Loucy (cell line): ENCODE data around the gene RERE.

Experiments
- H2AFZ ChIP-seq: fragments of 200-600 bp; sonication (generic); 2 replicates; pipeline ENCODE4 v1.6.0; 2016; ENCODE audit warnings: antibody characterized with exemption, mild to moderate bottlenecking, low read length, moderate library complexity
- H3F3A ChIP-seq: fragments of 200-600 bp; 2 replicates; pipeline ENCODE4 v1.6.0; 2016; ENCODE audit warnings: antibody characterized with exemption, low read depth, mild to moderate bottlenecking
- H3K27me3 ChIP-seq: fragments of 200-600 bp; sonication (generic); 2 replicates; pipeline ENCODE4 v1.6.1; 2014; ENCODE audit warnings: low read length, mild to moderate bottlenecking; ENCODE audit not compliant: insufficient read depth, poor library complexity, severe bottlenecking
- H3K36me3 ChIP-seq: fragments of 200-600 bp; sonication (generic); 2 replicates; pipeline ENCODE4 v1.6.1; 2016; ENCODE audit warnings: low read length; ENCODE audit not compliant: insufficient read depth
- H3K4me1 ChIP-seq: fragments of 200-600 bp; sonication (generic); 2 replicates; pipeline ENCODE4 v1.5.1; 2014; ENCODE audit warnings: low read length, mild to moderate bottlenecking; ENCODE audit not compliant: insufficient read depth, poor library complexity, severe bottlenecking
- H3K4me2 ChIP-seq: fragments of 200-600 bp; sonication (generic); 2 replicates; pipeline ENCODE4 v1.6.0; 2014; ENCODE audit warnings: antibody characterized with exemption, low read length, low read depth, mild to moderate bottlenecking; ENCODE audit not compliant: poor library complexity, severe bottlenecking
- H3K4me3 ChIP-seq: fragments of 200-600 bp; sonication (generic); 2 replicates; pipeline ENCODE4 v1.5.1; 2014; ENCODE audit warnings: low read length, mild to moderate bottlenecking, mixed read lengths; ENCODE audit not compliant: poor library complexity, severe bottlenecking
- H3K79me2 ChIP-seq: fragments of 200-600 bp; sonication (generic); 2 replicates; pipeline ENCODE4 v1.6.1; 2014; ENCODE audit warnings: low read length; ENCODE audit not compliant: insufficient read depth
- H3K9ac ChIP-seq: fragments of 200-600 bp; sonication (generic); 2 replicates; pipeline ENCODE4 v1.6.0; 2014; ENCODE audit warnings: mild to moderate bottlenecking, low read depth, low read length, moderate library complexity; ENCODE audit not compliant: poor library complexity, severe bottlenecking
- H3K9me2 ChIP-seq: fragments of 200-600 bp; sonication (generic); replicated peaks from 2 replicates; pipeline ENCODE4 v1.6.1; 2016; ENCODE audit warnings: low read depth, low read length, mixed read lengths
- H3K9me3 ChIP-seq: fragments of 200-600 bp; sonication (generic); 2 replicates; pipeline ENCODE4 v1.6.1; 2014; ENCODE audit warnings: mild to moderate bottlenecking, antibody characterized with exemption, low read length, low read depth; ENCODE audit not compliant: insufficient read depth
- H4K20me1 ChIP-seq: fragments of 200-600 bp; sonication (generic); 2 replicates; pipeline ENCODE4 v1.6.0; 2014; ENCODE audit warnings: antibody characterized with exemption, low read length, mild to moderate bottlenecking; ENCODE audit not compliant: insufficient read depth, poor library complexity, severe bottlenecking
- CTCF ChIP-seq: fragments of 200-600 bp; sonication (generic); conservative IDR thresholded peaks from 2 replicates; pipeline ENCODE4 v1.5.1; 2014; ENCODE audit warnings: mild to moderate bottlenecking, antibody characterized with exemption, low read length
- EZH2phosphoT487 ChIP-seq: fragments of 200-600 bp; IDR thresholded peaks from 2 replicates; pipeline ENCODE4 v1.6.1; 2018; ENCODE audit warnings: antibody characterized with exemption, mild to moderate bottlenecking, moderate library complexity, borderline replicate concordance

Gene RERE

DNA sequence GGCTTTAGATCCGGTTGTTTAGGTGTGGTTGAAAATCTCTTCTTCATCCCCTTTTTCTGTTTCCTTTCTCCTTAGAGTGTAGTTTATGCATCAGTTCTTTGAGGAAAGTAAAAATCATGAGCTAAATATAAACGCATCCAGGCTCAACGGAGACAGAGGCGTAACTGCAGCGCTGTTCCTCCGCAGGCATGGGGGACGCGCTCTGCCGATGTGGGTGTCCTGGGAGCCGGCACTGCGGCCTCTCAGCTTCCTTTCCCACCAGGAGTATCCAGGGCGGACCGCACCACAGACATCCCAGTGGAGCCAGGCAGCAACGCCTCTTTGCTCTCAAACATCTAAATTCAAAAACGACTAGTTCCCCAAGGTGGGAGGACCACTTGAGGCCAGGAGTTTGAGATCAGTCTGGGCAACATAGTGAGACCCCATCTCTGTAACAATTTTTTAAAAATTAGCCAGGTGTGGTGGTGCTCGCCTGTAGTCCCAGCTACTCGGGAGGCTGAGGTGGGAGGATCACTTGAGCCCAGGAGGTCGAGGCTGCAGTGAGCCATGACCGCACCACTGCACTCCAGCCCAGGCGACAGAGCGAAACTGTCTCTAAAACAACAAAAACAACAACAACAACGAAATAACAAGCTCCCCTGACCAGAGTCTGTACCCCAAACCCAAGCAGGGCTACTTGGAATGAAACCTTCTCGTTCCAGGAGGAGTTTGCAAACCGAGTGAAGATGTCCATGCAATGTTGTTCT, 483.2 kb downstream of the RERE start:
- Histone ChIP-seq H3K79me2 (no peaks in the 10 kb centered on the region), H3F3A (no peaks in the 10 kb centered on the region), H3K36me3 (no peaks in the 10 kb centered on the region), H3K4me1 (no peaks in the 10 kb centered on the region), H3K4me3 (no peak overlapping the region), H2AFZ (no peak overlapping the region), H3K9me3 (no peaks in the 10 kb centered on the region; the same call in 1 of the 2 replicates), H4K20me1 (no peaks in the 10 kb centered on the region), H3K27me3 (no peaks in the 10 kb centered on the region), H3K4me2 (no peak overlapping the region), H3K9me2 (no peaks in the 10 kb centered on the region), H3K9ac (no peak overlapping the region)
- no peak for TF ChIP-seq CTCF
- TF ChIP-seq EZH2phosphoT487, result no peak

- H3K9me2 ChIP-seq, result no peaks in the 10 kb centered on the region
- H3K4me1 ChIP-seq, result no peaks in the 10 kb centered on the region
- H4K20me1 ChIP-seq, result no peaks in the 10 kb centered on the region
- H3K27me3 ChIP-seq, result no peaks in the 10 kb centered on the region
- H3K4me3 ChIP-seq, result no peak overlapping the region
- H3K9ac ChIP-seq, result no peak overlapping the region
- TF ChIP-seq CTCF, result no peak
- no peak for TF ChIP-seq EZH2phosphoT487
- H2AFZ ChIP-seq, result no peak overlapping the region
- H3K4me2 ChIP-seq, result no peak overlapping the region
- no peaks in the 10 kb centered on the region for H3K79me2 ChIP-seq
- H3K9me3 ChIP-seq, result no peaks in the 10 kb centered on the region; the same call in 1 of the 2 replicates
- no peaks in the 10 kb centered on the region for H3F3A ChIP-seq
- no peaks in the 10 kb centered on the region for H3K36me3 ChIP-seq
Observed at GRCh38 chr1:8333246-8333987, 484.0 kb downstream of the RERE start.

GRCh38 chr1:8332806-8333205, 484.6 kb downstream of the RERE start:
- Histone ChIP-seq H3K4me1 (no peaks in the 10 kb centered on the region), H3K9ac (no peak overlapping the region), H3K9me2 (no peaks in the 10 kb centered on the region), H3K36me3 (no peaks in the 10 kb centered on the region), H4K20me1 (no peaks in the 10 kb centered on the region), H3K4me2 (no peak overlapping the region), H3K27me3 (no peaks in the 10 kb centered on the region), H3K79me2 (no peaks in the 10 kb centered on the region), H3K4me3 (no peak overlapping the region), H2AFZ (no peak overlapping the region), H3K9me3 (no peaks in the 10 kb centered on the region), H3F3A (no peaks in the 10 kb centered on the region)
- TF ChIP-seq CTCF (no peak), EZH2phosphoT487 (no peak)
